GM19452 (cell line): ENCODE results near the gene EXOSC1.
"Not testable (repeated sequence)": the region's sequence is repeated elsewhere in the genome, so short reads cannot be mapped to it uniquely, and the experiment has no call there.

Experiments
- ATAC-seq: cut with Tn5 transposase; IDR thresholded peaks from one replicate; pipeline ENCODE4 v1.9.1; 2021; ENCODE audit not compliant: unreplicated experiment

Gene EXOSC1

GRCh38 chr10:97445722-97446639 lies at the start of gene EXOSC1, which contains the start of gene ZDHHC16:
TSS of gene EXOSC1 (minus strand) at chr10:97446006. CDS start at chr10:97445985, 21 bp downstream.
TSS of gene ZDHHC16 (plus strand) at chr10:97446175. CDS start at chr10:97451676, 5,501 bp downstream.
- peak; percentile 95 for ATAC-seq

GRCh38 chr10:97494863-97495506 lies 49.2 kb upstream of the EXOSC1 start:
- no peak for ATAC-seq

GRCh38 chr10:97494151-97494550 lies 48.3 kb upstream of the EXOSC1 start:
- ATAC-seq = no peak

- ATAC-seq = no peak
Measured at GRCh38 chr10:97490592-97490991, 44.8 kb upstream of the EXOSC1 start.

GRCh38 chr10:97485647-97486281 lies 40.0 kb upstream of the EXOSC1 start:
- ATAC-seq = no peak

- ATAC-seq = no peak
Measured at GRCh38 chr10:97483921-97484320, 38.1 kb upstream of the EXOSC1 start.

- no peak for ATAC-seq
Measured at GRCh38 chr10:97483506-97483905, 37.7 kb upstream of the EXOSC1 start.

- no peak for ATAC-seq
Measured at GRCh38 chr10:97482381-97482780, 36.6 kb upstream of the EXOSC1 start.

GRCh38 chr10:97481071-97481470 lies 35.3 kb upstream of the EXOSC1 start:
- no peak for ATAC-seq

- no peak for ATAC-seq
Measured at GRCh38 chr10:97479939-97480338, 34.1 kb upstream of the EXOSC1 start.

- ATAC-seq = not testable (repeated sequence)
Measured at GRCh38 chr10:97479410-97479809, 33.6 kb upstream of the EXOSC1 start.

- ATAC-seq = no peak
Measured at GRCh38 chr10:97475936-97476594, 30.3 kb upstream of the EXOSC1 start.

- no peak for ATAC-seq
Measured at GRCh38 chr10:97474918-97475317, 29.1 kb upstream of the EXOSC1 start.

GRCh38 chr10:97468781-97469180 lies 23.0 kb upstream of the EXOSC1 start:
- not testable (repeated sequence) for ATAC-seq

GRCh38 chr10:97468162-97468561 lies 22.4 kb upstream of the EXOSC1 start:
- no peak for ATAC-seq

GRCh38 chr10:97466755-97467154 lies 20.9 kb upstream of the EXOSC1 start:
- ATAC-seq = no peak

- no peak for ATAC-seq
Measured at GRCh38 chr10:97465982-97466381, 20.2 kb upstream of the EXOSC1 start.

GRCh38 chr10:97464226-97464625 lies 18.4 kb upstream of the EXOSC1 start:
- no peak for ATAC-seq

GRCh38 chr10:97463363-97464132 lies 17.7 kb upstream of the EXOSC1 start:
- no peak for ATAC-seq

GRCh38 chr10:97462309-97462708 lies 16.5 kb upstream of the EXOSC1 start:
- ATAC-seq = no peak
